ENCODE measurements around the gene NFYC.

DNA sequence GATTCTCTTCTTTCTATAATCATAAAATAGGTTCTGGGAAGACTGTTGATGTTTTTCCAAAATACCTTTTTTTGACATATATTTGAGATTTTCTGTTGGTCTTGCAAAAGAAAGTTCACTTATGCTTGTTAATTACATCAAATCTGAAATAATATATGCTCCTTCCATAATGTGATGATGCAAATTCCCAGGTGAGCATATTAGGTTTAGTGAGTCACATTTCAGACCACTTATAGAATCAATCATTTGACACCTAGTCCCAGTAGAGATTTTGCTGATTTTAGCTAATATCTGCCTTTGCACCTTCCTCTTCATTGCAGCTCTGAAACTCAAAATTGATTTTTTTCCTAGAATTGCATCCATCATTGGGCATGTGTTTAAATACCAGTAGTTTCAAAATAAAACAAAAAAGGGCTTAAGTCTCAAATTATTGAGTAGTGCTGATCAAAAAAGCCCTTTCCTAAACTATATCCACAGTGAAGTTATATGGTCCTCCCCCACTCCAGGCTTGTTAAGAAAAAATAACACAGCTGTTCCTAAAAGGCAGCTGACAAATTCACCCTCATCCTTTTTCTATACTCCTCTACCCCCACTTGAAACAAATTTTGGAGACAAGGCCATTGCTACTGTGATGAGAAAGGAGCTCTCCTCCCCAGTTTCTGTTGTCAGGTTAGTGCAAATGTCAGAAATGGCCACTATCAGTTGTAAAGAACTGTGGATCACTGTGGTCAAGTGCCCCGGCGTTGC lies 55.0 kb downstream of the NFYC start:
- TF ChIP-seq EZH2 (IDR thresholded peaks at IDR 0.05; ENCODE audit: borderline replicate concordance, low read depth, low read length, severe bottlenecking) = no peak
- TF ChIP-seq, protein P1, sequence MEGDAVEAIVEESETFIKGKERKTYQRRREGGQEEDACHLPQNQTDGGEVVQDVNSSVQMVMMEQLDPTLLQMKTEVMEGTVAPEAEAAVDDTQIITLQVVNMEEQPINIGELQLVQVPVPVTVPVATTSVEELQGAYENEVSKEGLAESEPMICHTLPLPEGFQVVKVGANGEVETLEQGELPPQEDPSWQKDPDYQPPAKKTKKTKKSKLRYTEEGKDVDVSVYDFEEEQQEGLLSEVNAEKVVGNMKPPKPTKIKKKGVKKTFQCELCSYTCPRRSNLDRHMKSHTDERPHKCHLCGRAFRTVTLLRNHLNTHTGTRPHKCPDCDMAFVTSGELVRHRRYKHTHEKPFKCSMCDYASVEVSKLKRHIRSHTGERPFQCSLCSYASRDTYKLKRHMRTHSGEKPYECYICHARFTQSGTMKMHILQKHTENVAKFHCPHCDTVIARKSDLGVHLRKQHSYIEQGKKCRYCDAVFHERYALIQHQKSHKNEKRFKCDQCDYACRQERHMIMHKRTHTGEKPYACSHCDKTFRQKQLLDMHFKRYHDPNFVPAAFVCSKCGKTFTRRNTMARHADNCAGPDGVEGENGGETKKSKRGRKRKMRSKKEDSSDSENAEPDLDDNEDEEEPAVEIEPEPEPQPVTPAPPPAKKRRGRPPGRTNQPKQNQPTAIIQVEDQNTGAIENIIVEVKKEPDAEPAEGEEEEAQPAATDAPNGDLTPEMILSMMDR (IDR thresholded peaks at IDR 0.05; ENCODE audit: borderline replicate concordance, extremely low read depth, low read length, poor library complexity, severe bottlenecking) = no peak

Measured in DND-41 (cell line).